ENCODE data around the gene L2HGDH. TPM values are rescaled to one million over a fixed set of nuclear protein-coding genes. Genes with fewer than 3 reads are reported as not detected.
A peak's percentile ranks its signal among the peaks of the same experiment; 100 is the strongest.

Gene L2HGDH
- total RNA-seq, 2 donors from 2014 or later: 15.9 to 23.2 TPM

- Histone ChIP-seq H3K27ac (ENCODE audit: low read depth, low read length) (no peak overlapping the region), H3K9me3 (ENCODE audit: control insufficient read depth, low read length) (no peaks in the 10 kb centered on the region), H3K9ac (ENCODE audit: extremely low read depth, low read length, poor library complexity, severe bottlenecking) (no peak overlapping the region), H3K4me1 (ENCODE audit: control insufficient read depth, insufficient read depth, low read length) (no peaks in the 10 kb centered on the region), H3K4me3 (ENCODE audit: low read length) (no peak overlapping the region), H3K27me3 (ENCODE audit: control insufficient read depth, insufficient read depth, low read length, poor library complexity, severe bottlenecking) (no peaks in the 10 kb centered on the region), H3K36me3 (ENCODE audit: control insufficient read depth, insufficient read depth, low read length) (peaks cover 22% of the 10 kb centered on the region)
- Mint-ChIP-seq H3K27me3 (ENCODE audit: insufficient read depth) (no peaks in the 10 kb centered on the region), H3K4me3 (no peak overlapping the region), H3K36me3 (ENCODE audit: low read depth) (peaks cover 31% of the 10 kb centered on the region), H3K9me3 (peaks cover 6% of the 10 kb centered on the region), H3K27ac (no peak overlapping the region), H3K4me1 (peaks cover 7% of the 10 kb centered on the region)
- 33 to 49% methylated on average over 6 to 9 of the region's 9 CpGs for WGBS, 2 experiments (ENCODE audit: insufficient coverage in 1 of 2, insufficient read length in 1 of 2)
- DNase-seq: peak; percentile 70
- TF ChIP-seq CTCF (conservative IDR thresholded peaks at IDR 0.05): peak; percentile 93
These were observed 9.1 kb upstream of the L2HGDH start for GRCh38 chr14:50321009-50321660.

GRCh38 chr14:50320283-50320682, 8.3 kb upstream of the L2HGDH start:
- TF ChIP-seq CTCF (conservative IDR thresholded peaks at IDR 0.05): no peak
- Histone ChIP-seq H3K36me3 (ENCODE audit: control insufficient read depth, insufficient read depth, low read length) (peaks cover 16% of the 10 kb centered on the region), H3K4me3 (ENCODE audit: low read length) (no peak overlapping the region), H3K4me1 (ENCODE audit: control insufficient read depth, insufficient read depth, low read length) (no peaks in the 10 kb centered on the region), H3K27me3 (ENCODE audit: control insufficient read depth, insufficient read depth, low read length, poor library complexity, severe bottlenecking) (no peaks in the 10 kb centered on the region), H3K9ac (ENCODE audit: extremely low read depth, low read length, poor library complexity, severe bottlenecking) (no peak overlapping the region), H3K27ac (ENCODE audit: low read depth, low read length) (no peak overlapping the region), H3K9me3 (ENCODE audit: control insufficient read depth, low read length) (no peaks in the 10 kb centered on the region)
- H3K27ac Mint-ChIP-seq: no peak overlapping the region
- peaks cover 12% of the 10 kb centered on the region for H3K9me3 Mint-ChIP-seq
- no peak for DNase-seq
- H3K4me1 Mint-ChIP-seq: peaks cover 7% of the 10 kb centered on the region
- H3K27me3 Mint-ChIP-seq (ENCODE audit: insufficient read depth): no peaks in the 10 kb centered on the region
- 82 to 88% methylated on average over 8 of the region's 8 CpGs for WGBS, 2 experiments (ENCODE audit: insufficient coverage in 1 of 2, insufficient read length in 1 of 2)
- H3K36me3 Mint-ChIP-seq (ENCODE audit: low read depth): peaks cover 32% of the 10 kb centered on the region
- H3K4me3 Mint-ChIP-seq: no peak overlapping the region

- DNase-seq: no peak
- H3K36me3 ChIP-seq (ENCODE audit: control insufficient read depth, insufficient read depth, low read length): peaks cover 11% of the 10 kb centered on the region
- H3K4me3 Mint-ChIP-seq: no peak overlapping the region
- H3K36me3 Mint-ChIP-seq (ENCODE audit: low read depth): peaks cover 31% of the 10 kb centered on the region
- H3K27me3 Mint-ChIP-seq (ENCODE audit: insufficient read depth): no peaks in the 10 kb centered on the region
- H3K27ac Mint-ChIP-seq: peak overlapping the region; percentile 21
- no peak for TF ChIP-seq CTCF (conservative IDR thresholded peaks at IDR 0.05)
- peaks cover 13% of the 10 kb centered on the region for H3K9me3 Mint-ChIP-seq
- H3K9me3 ChIP-seq (ENCODE audit: control insufficient read depth, low read length): no peaks in the 10 kb centered on the region
- no peak overlapping the region for H3K27ac ChIP-seq (ENCODE audit: low read depth, low read length)
- no peak overlapping the region for H3K9ac ChIP-seq (ENCODE audit: extremely low read depth, low read length, poor library complexity, severe bottlenecking)
- no peaks in the 10 kb centered on the region for H3K4me1 ChIP-seq (ENCODE audit: control insufficient read depth, insufficient read depth, low read length)
- peaks cover 7% of the 10 kb centered on the region for H3K4me1 Mint-ChIP-seq
- 93 to 100% methylated on average over 1 of the region's 2 CpGs for WGBS, 2 experiments (ENCODE audit: insufficient coverage in 1 of 2, insufficient read length in 1 of 2)
- H3K4me3 ChIP-seq (ENCODE audit: low read length): no peak overlapping the region
- no peaks in the 10 kb centered on the region for H3K27me3 ChIP-seq (ENCODE audit: control insufficient read depth, insufficient read depth, low read length, poor library complexity, severe bottlenecking)
These were observed 7.7 kb upstream of the L2HGDH start for GRCh38 chr14:50319721-50320120.

Measured in endodermal cell (in vitro differentiated cells).